Fibroblast of skin of abdomen (primary cell): Measurements from ENCODE around the gene FAXC.
"Not testable (repeated sequence)": the region's sequence is repeated elsewhere in the genome, so short reads cannot be mapped to it uniquely, and the experiment has no call there.

Experiments
- DNase-seq: peaks from one replicate; pipeline ENCODE4 v3.0.0-alpha.2; 2013

FAXC gene

GRCh38 chr6:99282479-99283062 is 66.9 kb downstream of the FAXC start:
- peak; percentile 5 for DNase-seq

GRCh38 chr6:99276747-99277146 is 72.7 kb downstream of the FAXC start:
- peak; percentile 14 for DNase-seq

- DNase-seq = peak; percentile 1
These were observed 78.6 kb downstream of the FAXC start for GRCh38 chr6:99270826-99271225.

DNA sequence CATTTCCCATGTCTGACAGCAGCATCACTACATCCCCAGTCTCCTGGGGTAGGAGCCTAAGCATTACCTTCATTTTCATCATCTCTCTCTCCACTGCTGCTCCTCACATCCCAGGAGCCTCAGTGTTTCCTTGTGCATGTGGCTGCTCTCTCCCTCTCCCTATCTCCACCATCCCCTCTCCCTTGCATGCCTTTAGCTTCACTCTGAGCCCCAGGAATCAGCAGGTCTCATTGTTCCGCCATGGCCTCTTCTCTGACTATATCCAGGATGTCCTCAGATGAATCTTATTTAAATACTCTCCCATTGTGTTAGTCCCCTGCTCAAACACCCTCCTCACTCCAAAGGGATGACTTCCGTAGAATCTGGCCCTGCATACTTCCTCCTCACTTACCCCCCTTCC is 79.4 kb downstream of the FAXC start:
- no peak for DNase-seq

- no peak for DNase-seq
These were observed 80.3 kb downstream of the FAXC start for GRCh38 chr6:99269207-99269606.

DNA sequence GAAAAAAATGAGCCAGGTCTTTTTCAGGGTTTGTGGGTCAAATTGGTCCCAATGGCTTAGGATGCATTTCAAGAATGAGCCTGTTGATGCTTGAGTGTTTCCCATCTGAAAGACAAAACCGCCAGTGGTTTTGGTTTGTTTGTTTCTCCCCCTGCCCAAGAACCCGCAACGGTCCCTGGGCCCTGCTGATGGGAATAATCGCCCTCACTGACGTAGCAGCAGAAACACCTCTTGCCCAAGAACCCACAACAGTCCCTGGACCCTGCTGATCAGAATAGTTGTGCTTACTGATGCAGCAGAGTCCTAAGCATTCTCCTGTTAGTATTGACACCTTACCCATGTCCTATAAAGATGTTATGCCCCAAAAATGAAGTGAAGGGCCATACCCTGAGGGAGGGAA is 82.5 kb downstream of the FAXC start:
- not testable (repeated sequence) for DNase-seq

DNA sequence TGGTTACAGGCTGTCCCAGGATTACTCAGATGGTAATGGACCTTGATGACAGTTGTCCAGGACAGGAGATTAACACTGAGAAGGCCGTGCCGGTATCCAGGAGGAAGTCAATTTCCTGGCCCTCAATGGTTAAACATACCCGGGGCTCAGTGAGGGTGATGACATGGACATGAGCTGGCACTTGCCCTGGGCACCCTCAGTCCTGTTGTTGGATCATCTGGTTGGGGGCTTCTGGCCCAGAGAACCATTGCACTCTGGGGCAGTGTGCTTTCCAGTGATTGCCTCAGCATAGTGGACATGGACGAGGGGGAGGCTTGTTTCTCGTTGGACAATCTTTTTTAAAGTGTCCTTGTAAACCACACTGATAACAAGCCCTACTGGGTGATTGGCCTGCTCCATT is 84.0 kb downstream of the FAXC start:
- not testable (repeated sequence) for DNase-seq

DNA sequence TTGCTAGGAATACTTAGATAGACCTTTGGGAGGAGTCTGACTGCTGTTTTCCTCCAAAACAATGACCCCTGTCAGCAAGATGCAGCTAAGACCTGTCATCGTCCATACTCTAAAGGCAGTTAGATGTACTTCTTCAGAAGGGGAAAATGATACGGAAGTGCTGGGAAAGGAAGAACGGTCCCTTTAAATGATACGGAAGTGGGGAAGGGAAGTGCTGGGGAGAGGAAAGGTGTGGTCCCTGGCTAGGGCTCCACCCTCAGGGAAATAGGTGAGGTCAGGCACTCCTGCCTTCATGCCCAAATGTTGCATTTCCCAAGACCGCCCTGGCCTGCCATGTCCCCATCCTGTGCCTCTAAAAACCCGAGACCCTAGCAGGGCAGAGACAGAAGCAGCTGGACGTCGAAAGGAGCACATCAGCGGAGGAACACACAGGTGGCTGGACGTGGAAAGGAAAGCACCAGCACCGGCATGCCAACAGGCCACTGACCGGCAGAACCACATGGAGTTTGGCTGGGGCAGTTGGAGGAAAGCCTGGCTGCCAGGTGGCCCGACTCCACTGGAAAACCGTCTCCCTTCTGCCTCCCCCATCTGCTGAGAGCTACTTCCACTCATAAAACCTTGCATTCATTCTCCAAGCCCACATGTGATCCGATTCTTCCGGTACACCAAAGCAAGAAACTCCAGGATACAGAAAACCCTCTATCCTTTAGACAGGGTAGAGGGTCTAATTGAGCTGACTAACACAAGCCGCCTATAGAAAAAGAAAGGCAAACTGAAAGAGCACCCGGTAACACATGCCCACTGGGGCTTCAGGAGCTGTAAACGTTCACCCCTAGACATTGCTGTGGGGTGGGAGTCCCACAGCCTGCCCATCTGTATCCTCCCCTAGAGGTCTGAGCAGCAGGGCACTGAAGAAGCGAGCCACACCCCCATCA is 94.6 kb downstream of the FAXC start:
- no peak for DNase-seq

DNA sequence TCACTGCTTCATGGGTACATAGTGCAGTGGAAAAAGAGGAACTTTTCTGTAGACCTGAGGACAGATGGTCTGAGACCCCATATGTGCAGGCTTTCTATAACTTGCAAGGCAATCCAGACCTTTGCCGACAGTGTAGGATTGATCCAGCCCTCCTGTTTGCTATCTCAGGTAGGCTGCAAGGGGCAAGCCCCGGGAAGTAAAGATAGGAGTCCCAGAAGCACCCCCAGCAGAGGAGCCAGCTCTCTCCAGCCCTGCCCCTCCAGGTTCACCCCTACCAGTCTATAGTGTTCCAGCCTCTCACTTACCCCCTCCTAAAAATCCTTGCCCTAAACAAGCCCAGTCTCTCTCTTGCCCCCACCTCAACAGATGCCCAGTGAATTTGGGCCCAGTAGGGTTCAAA is 96.2 kb downstream of the FAXC start:
- DNase-seq = no peak

- DNase-seq = no peak
These were observed 97.1 kb downstream of the FAXC start for GRCh38 chr6:99252421-99252820.

GRCh38 chr6:99250476-99250875 is 99.0 kb downstream of the FAXC start:
- DNase-seq = no peak

- no peak for DNase-seq
These were observed 102.9 kb downstream of the FAXC start for GRCh38 chr6:99246602-99247001.

DNA sequence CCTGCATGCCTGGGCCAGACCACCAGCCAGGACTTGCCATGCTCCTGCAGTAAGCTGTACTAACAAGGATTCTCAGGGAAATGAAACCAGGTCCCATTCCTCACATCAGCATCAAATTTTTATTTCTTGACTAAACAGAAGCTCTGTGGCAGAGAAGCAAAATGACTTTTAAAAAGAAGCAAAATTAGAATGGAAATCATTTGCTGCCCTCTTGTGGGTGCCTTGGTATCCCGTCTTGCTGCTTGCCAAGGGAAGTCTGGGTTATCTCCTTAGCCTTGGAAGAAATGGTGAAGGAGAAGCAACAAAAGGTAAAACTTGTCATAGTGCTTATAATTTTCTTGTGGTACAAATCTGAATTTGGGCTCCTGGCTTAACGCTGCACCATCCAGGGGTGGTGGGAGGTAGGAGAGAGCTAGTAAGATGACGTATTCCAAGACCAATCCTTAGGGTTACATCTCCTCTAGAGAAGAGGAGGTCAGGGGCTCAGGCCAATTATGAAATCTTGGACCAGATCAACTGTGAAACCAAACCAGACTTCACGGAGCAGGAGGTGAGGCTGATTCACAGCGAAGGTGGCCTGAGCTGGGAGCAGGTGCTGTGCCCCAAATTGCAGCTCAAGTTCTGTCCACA is 107.5 kb downstream of the FAXC start:
- DNase-seq = peak; percentile 16

DNA sequence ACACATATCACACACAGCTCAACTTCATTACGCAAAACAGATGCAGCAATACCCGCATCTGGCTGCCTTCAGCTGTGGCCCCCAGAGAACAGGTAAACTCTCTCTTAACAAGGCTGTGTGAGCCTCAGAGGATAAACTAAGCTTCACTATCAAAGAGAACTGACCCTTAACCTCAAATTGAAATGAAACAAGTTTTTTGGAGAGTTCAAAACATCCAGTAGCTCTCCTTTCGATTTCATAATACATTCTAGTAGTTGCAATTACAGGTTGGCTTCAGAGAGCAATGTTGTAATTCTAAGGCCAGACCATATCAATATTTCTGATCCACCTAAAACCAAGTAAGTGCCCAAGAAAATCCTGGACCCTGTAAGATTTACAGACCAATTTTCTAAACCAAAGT is 113.5 kb downstream of the FAXC start:
- no peak for DNase-seq

- DNase-seq = no peak
These were observed 116.3 kb downstream of the FAXC start for GRCh38 chr6:99233219-99233618.

DNA sequence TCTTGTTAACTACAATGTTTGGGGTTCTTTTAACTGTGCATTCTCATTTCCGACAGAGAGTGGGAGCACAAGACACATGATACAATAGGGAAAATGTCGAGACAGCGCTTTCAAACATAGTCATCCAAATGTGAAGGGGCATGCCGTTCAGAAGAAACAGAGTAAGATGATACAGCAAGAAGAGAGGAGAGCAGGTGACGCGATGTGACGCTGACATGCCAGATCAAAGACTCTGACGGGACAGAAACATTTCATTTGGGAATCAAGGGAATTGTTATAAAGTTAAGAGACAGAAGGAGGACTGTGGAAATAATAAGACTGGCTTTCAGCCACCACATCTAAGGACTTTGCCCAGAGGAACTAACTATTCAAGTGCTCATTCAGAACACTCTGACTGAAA is 117.4 kb downstream of the FAXC start:
- DNase-seq = no peak

DNA sequence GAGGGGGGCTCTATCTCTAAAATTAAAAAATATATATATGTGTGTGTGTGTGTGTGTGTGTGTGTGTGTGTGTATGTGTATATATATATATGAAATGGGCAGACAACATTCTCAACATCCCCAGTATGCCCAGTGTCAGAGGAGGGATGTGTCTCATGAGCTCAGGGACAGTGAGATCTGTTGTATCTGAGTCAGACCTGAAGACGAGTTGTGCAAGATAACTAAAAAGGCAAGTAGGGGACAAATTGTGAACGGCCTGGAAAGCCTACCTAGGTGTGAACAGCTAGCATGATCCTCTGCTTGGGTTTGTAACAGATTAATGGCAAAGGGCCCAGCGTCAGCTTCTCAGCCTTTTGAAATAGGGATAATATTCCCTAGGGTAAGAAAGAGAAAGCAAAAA is 124.3 kb downstream of the FAXC start:
- no peak for DNase-seq
